Activated CD4-positive, alpha-beta T cell treated with anti-CD3 and anti-CD28 coated beads, Interleukin-2, amount 50 U/mL, for 1 hour (primary cell): ENCODE results near the gene SHISA6.

Experiments used
- DNase-seq: peaks from one replicate; pipeline ENCODE4 v3.0.0-alpha.2; 2020

SHISA6 gene

DNA sequence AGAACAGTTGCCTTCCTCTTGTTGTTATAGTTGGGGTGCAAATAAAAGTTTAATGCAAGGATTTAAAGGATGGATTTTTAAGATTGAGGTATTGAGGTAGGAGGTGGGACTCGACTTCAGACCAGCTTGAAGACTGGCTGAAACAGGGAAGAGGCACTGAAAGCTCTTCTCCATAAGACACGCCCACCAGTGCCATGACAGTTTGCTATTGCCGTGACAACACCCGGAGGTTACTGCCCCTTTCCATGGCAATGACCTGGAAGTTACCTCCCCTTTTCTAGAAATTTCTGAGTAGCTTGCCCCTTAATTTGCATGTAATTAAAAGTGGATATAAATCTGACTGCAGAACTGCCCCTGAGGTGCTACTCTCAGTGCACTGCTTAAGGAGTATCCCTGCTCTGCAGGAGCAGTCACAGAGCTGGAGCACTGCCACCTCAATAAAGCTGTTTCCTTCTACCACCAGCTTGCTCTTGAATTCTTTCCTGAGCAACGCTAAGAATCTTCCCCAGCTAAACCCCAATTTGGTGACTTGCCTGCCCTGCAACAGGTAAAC, 122.6 kb downstream of the SHISA6 start:
- no peak for DNase-seq

DNA sequence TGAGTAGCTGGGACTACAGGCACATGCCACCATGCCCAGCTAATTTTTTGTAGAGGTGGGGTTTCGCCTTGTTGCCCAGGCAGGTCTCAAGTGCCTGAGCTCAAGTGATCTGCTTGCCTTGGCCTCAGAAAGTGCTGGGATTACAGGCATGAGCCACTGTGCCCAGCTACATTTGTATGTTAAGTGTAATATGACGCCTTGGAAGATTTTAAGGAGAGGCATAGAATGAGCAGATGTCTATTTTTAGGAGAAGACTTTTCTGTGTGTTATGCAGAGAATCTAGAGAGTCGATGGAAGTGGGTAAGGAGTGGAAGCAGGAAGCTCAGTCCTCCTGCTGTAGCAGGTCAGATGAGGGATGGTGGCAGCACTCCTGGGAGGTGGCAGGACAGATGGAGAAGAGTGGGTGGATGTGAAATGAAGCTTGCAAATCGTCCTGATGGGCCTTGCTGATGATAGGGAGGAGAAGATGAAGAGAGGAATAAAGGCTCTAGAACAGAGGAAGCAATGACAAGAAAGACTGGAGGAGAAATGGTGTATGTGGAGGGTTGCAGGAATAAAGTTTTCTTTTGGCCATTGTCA, 125.3 kb downstream of the SHISA6 start:
- DNase-seq = no peak

DNA sequence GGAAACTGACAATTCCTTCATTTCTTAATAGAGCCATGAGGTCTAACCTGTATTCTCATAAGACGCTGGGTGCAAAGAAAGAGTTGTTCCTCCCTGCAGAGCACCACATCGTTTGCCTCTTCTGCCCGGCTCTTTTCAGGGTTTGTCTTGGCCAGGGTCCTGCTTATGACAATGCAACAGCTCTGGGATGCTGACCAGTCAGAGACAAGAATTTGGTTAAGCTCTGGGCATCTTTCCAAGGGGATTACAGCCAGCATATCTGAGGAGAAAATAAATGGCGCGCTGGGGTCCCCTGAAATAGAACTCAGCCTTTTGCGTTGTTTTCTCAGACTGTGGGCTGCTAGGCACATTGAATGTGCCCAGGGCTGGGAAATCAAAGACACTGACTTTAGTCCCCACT, 128.6 kb downstream of the SHISA6 start:
- no peak for DNase-seq

DNA sequence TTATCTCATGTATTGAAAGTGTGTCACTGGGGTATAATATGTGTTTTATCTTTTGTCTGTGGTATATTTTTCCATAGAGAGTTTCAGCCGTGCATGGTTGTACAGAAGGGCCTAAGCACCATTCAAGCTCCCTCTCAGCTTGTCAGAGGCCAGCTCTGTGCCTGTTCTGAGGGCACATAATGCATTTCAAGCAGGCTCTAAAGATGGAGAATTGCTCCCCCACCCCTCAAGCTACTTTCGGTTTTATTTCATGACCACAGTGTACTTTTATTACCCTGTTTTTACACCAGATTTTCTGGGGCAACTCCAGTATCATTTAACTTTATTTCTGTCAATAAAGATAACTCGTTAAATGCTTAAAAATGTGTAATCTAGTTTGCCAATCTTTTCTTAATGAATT, 131.7 kb downstream of the SHISA6 start:
- DNase-seq = no peak

DNA sequence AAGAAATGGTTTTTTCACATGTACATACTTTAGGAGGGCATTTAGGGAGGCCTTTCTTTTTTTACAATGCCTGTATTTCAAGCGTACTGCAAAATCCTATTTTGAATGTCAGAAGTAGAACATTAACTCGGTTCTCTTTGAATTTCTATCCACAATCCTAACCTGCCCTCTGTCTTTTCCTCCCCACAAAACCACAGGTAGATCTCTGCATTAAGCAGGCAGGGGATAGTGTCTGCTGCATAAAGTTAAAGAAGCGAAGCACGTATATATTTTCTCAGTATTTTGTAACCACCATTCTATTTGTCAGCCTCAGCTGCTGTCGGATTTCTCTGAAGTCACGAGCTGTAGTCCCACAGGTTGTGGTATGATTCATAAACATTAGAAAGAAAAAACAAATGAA, 137.5 kb downstream of the SHISA6 start:
- no peak for DNase-seq

DNA sequence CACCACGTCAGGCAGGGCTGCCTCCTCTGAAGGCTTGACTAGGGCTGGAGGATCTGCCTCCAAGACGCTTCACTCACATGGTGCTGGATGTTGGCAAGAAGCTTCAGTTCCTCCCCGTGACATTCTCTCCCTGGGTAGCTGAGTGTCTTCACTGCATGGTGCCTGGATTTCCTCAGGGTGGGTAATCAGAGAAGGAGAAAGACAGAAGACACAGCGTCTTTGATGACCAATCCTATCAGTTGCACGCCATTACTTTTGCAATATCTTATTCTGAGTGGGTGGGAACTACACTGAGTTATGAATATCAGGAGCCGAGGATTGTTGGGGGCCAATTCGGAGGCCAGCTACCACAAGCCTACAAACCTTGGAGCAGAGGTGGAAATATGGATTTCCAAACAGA, 139.7 kb downstream of the SHISA6 start:
- DNase-seq = no peak

DNA sequence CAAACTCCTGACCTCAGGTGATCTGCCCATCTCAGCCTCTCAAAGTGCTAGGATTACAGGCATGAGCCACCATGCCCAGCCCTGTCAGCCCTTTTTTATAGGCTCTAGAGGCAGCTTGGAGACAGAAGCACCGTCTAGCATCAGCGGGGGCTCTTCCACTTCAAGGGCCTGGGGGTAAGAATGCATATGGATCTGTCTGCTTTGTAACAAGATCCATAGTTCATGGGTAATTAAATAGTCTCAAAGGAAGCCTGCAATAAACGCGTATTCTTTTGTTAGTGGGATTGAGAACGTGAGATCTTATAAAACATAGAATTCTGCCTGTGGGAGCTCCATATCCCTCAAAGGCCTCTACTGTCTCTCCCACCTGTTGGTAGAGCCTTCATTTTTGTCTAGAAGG, 142.1 kb downstream of the SHISA6 start:
- no peak for DNase-seq

DNA sequence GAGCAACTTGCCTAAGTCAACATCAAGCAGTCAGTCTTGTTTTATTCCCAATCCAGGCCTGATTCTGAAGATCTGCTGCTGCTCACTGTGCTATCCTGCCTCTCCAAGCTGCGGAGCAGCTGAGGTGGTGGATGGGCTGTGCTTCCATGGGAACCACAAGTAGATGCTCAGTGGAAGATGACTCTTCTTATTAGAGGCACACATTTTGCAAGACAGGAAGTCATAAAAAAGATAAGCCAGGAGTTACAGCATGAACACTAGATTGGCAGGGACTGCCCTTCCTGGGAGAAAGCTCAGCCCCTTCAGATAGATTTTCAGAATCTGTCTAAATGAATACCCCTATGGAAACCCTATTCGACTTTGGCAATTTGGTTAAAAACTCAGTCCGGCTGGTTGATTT, 143.1 kb downstream of the SHISA6 start:
- DNase-seq = no peak

DNA sequence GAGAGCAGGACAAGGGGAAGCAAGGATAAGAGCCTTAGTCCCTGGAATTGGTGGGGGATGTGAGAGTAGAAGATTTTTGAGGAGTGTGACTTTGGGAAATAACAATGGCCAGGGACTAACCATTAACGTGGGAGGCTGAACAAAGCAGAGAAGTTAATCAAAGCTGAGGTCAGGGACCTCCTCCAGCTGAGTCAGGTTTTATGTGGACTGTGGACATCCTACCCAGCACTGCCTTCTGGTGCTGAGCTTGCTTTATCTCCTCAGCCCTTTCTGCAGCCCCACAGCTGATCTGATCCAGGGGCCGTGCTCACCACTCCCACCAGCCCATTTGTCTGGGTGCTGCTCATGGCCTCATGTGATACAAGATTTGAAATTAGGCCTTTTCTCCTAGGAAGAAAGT, 146.6 kb downstream of the SHISA6 start:
- no peak for DNase-seq

DNA sequence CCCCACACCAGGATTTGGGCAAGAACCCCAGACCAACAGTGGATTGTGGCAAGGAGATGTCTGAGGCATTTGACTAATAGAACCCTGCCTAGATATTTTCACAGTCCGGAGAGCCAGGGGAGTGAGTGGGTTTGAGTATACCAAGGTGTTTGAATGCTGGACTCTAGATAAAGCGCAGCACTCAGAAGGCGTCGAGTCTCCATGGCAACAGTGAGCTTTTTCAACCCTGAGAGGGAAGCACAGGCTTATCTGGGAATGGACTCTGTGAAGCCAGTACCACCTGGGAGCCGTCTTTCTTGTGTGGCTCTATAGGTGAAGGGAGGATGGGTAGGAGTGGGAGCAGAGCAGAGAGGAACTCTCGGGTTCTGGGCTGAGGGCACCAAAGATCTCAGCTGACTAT, 147.0 kb downstream of the SHISA6 start:
- DNase-seq = no peak

DNA sequence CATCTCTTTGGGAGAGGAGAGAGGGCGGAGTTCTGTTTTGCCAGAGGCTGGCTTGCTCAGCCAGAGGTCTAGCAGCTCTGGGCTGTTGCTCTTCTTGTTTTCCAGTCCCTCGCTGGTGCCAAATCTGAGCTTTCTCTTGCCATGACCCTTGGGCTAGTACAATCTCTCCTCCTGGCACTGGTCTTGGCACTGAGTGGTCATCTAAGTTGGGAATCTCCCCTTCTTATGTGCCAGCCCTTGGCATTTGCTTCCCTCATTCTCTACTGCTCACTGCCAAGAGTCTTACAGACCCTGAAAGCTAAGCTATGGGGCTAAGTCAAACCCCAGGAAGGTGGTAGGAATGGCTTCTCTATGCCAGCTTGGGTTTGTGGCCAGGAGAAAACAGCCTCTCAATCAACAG, 148.6 kb downstream of the SHISA6 start:
- no peak for DNase-seq

DNA sequence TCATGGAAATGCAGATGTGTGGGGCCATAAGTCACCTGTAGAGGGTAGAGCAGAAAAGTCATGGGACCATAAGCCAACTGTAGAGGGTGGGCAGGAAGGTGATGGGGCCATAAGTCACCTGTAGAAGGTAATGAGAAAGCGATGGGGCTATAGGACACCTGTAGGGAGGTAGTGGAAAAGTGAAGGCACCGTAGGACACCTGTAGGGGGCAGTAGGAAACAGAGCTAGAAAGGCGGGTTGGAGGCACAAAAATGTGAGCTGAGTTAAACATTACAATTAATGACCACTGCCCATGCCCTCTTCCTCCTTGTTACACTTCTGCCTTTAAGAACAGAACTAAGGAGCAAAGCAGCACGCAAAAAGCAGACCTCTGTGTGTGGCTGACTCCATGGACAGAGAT, 150.1 kb downstream of the SHISA6 start:
- no peak for DNase-seq

DNA sequence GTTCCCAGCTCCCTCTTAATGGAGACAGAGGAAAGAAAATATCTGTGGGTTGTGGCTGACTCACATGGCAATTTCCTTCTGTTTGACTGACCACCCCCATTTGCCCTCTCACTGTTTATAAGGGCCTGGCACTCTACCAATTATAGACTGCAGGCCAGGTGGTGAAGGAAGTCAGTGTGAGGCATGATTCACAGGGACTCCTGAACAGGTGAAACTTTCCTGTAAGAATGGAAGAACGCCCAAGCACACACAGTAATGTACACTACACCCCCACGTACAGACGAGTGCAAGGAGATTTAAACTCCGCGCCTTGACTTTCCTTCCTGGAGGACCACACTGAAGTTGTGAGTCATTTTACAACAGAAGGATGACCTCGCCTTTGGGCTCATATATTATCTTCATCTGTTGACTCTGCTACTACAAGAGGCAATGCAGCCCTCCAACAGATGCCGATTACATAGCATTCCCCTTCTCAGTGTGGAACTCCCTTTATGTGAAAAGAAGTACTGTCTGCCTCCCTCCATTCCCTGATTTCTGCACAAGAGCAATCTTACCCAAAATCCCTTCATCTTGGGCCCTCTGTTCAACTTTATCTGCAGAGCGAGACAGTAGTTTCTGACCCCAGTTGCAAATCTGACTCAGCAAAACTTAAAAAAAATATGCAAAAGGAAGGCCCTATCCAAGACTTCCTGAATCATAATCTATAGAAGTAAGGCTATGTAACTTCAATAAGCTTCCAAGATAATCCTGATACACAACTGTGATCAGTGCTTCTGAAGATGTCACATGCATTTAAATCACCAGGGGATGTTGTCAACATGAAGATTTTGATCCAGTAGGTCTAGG, 163.6 kb downstream of the SHISA6 start:
- no peak for DNase-seq

DNA sequence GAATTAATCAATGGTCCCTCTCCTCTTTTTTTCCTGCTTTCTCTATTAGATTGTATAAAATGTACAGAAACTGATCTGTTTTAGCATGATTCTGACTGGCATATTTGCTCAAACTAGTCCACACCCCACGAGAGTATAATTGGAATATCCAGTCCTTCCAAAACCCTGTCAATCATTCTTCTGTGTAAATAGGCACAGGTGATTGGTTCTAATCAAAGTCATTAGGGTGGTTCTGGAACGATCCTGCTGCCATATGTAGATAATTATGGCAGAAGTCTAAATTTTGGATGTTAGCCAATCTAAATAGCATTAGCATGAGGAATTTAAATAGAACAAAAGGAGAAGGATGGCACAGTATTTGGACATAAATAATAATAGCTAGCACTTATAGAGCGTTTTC, 165.7 kb downstream of the SHISA6 start:
- no peak for DNase-seq

DNA sequence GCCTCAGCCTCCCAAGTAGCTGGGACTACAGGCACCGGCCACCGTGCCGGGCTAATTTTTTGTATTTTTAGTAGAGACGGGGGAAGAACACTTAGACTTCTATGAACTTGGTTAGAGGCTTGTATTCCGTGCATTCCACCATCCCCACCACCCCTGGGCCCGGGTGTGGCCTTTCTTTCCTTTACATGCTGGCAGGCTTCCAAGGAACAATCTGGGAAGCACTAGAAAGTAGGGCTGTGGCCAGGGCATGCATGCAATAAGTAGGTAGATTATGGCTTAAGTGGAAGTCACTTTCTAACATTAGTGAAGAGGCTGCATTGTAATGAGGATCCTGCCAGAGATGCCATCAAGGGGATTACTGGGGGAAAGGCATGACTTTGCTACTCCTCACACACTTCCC, 171.6 kb downstream of the SHISA6 start:
- no peak for DNase-seq

DNA sequence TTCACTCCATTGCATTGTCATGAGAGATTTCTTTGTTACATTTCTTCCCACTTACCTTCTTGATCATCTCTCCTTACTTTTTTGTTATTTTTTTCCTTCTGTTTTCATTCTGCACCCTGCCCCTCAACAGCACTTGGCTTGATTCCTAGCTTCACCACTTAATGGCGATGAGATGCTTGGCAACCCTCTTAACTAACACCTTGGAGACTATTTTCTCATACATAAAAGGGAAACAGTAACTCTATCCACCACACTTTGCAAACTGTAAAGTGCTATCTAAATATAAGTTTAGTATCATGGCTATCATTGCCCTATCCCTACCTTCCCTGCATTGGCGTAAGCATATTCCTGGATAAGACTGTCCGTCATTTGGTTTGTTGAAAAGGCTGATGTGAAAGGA, 177.3 kb downstream of the SHISA6 start:
- no peak for DNase-seq

DNA sequence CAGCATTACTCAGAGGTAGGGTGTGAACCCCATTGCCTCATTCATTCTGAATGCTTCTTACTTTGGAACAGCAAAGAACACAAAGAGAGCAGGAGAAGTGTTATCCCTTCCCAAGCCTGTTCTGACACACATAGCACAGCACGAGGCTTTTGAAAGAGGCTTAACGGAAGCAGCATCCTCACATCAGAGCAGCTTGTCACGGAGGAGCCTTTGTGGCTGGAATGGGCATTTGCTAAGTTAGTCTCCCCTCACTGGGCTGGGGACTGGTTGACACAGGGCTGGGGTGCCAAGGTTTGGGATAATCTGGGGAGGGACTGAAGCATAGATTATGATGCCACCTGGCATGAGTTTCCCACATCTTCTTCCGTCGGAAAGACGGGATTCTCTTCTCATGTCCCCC, 189.7 kb downstream of the SHISA6 start:
- DNase-seq = no peak

DNA sequence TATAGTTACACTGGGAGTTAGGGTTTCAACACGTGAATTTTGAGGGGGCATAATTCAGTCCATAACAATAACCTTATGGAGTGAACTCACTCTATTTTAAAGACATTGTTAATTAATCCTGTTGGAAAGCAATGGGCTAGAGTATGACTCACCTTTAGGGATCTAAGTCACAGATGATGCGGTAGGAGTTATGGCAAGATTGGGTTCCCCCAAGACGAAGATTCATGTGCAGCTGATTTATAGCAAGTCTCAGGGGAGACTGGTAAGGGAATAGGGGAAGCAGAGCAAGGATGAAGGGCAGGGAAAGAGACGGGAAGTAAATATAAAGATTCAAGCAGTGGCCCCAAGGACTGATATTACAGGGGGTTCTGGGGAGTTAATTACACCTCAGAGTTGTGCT, 197.7 kb downstream of the SHISA6 start:
- no peak for DNase-seq

DNA sequence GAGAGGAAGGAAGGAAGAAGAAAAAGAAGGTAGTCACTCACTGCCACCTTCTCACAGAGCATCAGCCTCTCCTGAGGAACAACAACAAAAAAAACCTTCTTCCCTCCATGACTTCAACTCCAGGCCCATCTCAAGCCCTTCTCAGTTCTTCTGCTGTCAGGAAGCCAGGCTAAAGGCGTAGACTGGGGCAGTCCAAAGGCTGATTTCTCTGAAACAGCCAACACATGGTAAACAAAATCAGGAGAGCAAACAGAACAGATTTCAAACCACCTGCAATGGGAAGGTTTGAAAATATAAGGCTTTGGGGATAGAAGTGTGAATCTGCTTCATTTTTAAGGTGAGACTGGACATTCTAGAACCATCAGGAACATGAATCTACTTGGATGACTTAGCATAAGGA, 200.0 kb downstream of the SHISA6 start:
- no peak for DNase-seq

DNA sequence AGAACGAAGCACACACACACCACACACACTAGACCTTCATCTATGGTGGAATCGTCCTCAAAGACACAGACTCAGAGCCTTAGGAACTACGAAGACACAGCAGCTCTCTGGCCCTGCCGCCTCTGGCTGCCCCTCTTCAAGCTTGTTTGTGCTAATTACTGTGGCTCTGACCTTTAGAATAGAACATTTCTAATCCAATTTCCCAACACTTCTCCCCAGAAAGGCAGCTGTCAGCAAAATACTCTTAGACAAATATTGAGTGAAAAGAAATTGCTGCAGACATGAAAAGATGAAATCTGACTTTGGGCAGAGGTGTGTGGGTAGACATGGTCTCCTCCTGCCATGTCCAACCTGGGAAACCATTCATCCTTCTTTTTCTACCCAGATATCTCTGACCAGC, 205.3 kb downstream of the SHISA6 start:
- DNase-seq = no peak

DNA sequence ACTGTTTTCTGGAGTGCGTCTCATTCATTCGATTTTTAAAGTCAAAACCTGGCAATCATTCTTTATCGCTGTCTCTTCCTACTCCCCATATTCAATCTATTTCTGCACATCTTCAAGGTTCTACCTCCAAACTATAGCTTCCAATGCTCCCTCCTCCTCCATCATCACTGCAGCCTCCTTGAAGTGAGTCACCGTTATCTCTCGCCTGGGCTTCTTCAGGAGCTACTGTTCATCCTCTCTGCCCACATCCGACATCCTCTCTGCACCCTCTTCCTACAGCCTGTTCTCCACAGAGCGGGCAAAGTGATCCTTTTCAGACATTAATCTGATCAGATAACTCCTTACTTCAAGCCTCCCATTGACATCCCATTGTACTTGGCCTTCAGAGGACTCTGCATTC, 213.1 kb downstream of the SHISA6 start:
- no peak for DNase-seq

DNA sequence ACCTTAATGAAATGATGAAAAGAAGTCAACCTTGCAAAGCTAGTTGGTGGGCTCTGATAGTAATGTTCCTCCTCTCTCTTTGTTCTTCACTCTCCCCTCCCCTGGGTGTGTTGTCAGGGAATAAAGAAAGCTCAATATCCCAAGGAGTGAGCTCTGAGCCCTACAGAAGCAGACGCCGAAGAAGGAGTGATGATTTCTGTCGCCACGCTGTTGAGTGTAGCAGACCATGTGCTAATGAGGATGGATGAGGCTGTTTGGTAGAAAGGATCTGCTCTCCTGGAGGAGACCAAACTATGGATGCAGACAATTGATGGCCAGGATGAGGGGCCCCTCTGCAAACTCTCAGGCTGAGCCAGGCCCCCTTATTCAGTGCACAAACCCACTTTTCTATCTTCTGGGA, 217.3 kb downstream of the SHISA6 start:
- DNase-seq = no peak

DNA sequence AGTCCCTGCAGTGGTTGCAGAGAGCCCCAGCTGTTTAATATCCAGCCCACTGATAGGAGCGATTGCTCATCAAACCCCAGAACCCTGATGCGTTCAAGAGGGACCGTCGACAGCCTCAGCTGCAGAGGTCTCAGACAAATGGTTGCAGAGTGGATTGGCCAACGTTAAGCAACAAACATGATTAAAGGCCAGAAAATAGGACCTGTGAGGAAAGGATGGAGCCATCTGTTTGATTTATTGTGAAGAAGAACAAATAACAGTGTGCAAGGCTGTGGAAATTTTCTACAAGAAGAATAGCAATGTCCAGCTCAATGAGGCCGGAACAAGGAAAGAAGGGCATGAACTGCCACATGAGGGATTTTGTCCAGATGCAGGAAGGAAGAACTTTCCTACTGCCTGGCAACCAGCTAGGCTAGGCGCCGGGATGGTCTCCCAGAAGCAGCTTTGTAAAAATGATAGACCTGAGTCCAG, 218.9 kb downstream of the SHISA6 start:
- DNase-seq = no peak

DNA sequence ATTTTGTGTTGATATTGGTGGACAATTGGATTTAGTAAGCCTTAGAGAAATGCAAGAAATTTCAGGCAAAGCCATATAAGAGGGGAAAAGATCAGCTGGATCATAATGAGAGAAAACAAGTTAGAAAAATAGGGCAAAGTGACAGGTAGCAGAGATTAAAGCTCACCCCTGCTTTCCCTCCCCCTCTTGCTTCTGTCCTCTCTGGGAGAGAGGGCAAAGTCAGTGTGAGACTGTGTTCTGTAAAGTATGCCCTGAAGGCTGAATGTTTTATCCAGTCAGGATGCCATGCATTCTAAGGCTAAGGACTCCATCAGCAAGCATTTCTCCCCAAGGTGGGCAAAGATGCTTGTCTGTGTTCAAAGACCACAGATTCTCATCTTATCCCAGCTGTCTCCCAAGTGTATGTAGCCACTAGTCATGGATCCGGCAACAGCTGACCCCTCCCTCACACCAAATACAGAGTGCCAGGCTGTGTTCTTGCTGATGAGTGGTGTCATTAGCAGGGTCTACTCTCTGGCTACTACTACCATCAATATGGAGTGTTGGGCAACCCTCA, 221.1 kb downstream of the SHISA6 start:
- DNase-seq = no peak
